ENCODE results near the gene PDSS2. TPM values are rescaled to one million over a fixed set of nuclear protein-coding genes. Genes with fewer than 3 reads are reported as not detected.

The PDSS2 gene
- polyA plus RNA-seq, 1 donor from 2014 or later: 4.6 TPM

DNA sequence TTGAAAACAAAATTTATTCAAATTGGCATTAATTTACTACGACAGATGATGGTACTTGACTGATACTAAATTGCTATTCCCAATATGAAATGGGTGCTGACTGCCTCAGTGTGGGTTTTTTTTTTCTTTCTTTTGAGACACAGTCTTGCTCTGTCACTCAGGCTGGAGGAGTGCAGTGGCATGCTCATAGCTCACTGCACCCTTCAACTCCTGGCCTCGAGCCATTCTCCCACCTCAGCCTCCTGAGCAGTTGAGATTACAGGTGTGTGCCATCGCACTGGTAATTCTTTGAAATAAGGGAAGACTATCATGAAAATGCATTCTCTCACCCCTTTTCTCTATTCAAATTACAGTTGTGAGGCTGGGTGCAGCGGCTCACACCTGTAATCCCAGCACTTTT is 22.5 kb downstream of the PDSS2 start:
- Histone ChIP-seq H3K9me2 (ENCODE audit: insufficient read depth, low read length) (no peaks in the 10 kb centered on the region), H4K20me1 (ENCODE audit: insufficient read depth) (no peaks in the 10 kb centered on the region), H3K79me2 (replicated peaks; ENCODE audit: insufficient read depth, low read length) (no peaks in the 10 kb centered on the region), H3K27me3 (ENCODE audit: insufficient read depth, low read depth, low read length) (no peaks in the 10 kb centered on the region), H3K4me3 (ENCODE audit: low read length) (peak overlapping the region; percentile 8), H3K9me3 (ENCODE audit: low read length) (no peaks in the 10 kb centered on the region), H3K9ac (ENCODE audit: low read length) (no peak overlapping the region), H3K36me3 (ENCODE audit: insufficient read depth, low read length) (no peaks in the 10 kb centered on the region), H3F3A (ENCODE audit: insufficient read depth, low read length, poor library complexity, severe bottlenecking) (no peaks in the 10 kb centered on the region), H3K4me2 (ENCODE audit: low read length) (no peak overlapping the region), H3K27ac (ENCODE audit: low read length) (peak overlapping the region; percentile 9), H2AFZ (ENCODE audit: low read depth, low read length) (no peak overlapping the region)
- TF ChIP-seq EP300 (conservative IDR thresholded peaks at IDR 0.05; ENCODE audit: poor library complexity, severe bottlenecking): no peak
- TF ChIP-seq TAF1 (IDR thresholded peaks at IDR 0.05; ENCODE audit: low read depth): no peak
- TF ChIP-seq POLR2AphosphoS5 (IDR thresholded peaks at IDR 0.05): no peak
- TF ChIP-seq, protein P1, sequence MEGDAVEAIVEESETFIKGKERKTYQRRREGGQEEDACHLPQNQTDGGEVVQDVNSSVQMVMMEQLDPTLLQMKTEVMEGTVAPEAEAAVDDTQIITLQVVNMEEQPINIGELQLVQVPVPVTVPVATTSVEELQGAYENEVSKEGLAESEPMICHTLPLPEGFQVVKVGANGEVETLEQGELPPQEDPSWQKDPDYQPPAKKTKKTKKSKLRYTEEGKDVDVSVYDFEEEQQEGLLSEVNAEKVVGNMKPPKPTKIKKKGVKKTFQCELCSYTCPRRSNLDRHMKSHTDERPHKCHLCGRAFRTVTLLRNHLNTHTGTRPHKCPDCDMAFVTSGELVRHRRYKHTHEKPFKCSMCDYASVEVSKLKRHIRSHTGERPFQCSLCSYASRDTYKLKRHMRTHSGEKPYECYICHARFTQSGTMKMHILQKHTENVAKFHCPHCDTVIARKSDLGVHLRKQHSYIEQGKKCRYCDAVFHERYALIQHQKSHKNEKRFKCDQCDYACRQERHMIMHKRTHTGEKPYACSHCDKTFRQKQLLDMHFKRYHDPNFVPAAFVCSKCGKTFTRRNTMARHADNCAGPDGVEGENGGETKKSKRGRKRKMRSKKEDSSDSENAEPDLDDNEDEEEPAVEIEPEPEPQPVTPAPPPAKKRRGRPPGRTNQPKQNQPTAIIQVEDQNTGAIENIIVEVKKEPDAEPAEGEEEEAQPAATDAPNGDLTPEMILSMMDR (IDR thresholded peaks at IDR 0.05; ENCODE audit: poor library complexity, severe bottlenecking): no peak
- TF ChIP-seq RAD21 (conservative IDR thresholded peaks at IDR 0.05): no peak
- TF ChIP-seq SMC3 (conservative IDR thresholded peaks at IDR 0.05; ENCODE audit: poor library complexity): no peak
- TF ChIP-seq MXI1 (conservative IDR thresholded peaks at IDR 0.05; ENCODE audit: poor library complexity, severe bottlenecking): no peak
- TF ChIP-seq EZH2 (IDR thresholded peaks at IDR 0.05; ENCODE audit: borderline replicate concordance, insufficient read depth, low read length, poor library complexity, severe bottlenecking): no peak
- TF ChIP-seq, protein P2, sequence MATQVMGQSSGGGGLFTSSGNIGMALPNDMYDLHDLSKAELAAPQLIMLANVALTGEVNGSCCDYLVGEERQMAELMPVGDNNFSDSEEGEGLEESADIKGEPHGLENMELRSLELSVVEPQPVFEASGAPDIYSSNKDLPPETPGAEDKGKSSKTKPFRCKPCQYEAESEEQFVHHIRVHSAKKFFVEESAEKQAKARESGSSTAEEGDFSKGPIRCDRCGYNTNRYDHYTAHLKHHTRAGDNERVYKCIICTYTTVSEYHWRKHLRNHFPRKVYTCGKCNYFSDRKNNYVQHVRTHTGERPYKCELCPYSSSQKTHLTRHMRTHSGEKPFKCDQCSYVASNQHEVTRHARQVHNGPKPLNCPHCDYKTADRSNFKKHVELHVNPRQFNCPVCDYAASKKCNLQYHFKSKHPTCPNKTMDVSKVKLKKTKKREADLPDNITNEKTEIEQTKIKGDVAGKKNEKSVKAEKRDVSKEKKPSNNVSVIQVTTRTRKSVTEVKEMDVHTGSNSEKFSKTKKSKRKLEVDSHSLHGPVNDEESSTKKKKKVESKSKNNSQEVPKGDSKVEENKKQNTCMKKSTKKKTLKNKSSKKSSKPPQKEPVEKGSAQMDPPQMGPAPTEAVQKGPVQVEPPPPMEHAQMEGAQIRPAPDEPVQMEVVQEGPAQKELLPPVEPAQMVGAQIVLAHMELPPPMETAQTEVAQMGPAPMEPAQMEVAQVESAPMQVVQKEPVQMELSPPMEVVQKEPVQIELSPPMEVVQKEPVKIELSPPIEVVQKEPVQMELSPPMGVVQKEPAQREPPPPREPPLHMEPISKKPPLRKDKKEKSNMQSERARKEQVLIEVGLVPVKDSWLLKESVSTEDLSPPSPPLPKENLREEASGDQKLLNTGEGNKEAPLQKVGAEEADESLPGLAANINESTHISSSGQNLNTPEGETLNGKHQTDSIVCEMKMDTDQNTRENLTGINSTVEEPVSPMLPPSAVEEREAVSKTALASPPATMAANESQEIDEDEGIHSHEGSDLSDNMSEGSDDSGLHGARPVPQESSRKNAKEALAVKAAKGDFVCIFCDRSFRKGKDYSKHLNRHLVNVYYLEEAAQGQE (IDR thresholded peaks at IDR 0.05; ENCODE audit: borderline replicate concordance): no peak

DNA sequence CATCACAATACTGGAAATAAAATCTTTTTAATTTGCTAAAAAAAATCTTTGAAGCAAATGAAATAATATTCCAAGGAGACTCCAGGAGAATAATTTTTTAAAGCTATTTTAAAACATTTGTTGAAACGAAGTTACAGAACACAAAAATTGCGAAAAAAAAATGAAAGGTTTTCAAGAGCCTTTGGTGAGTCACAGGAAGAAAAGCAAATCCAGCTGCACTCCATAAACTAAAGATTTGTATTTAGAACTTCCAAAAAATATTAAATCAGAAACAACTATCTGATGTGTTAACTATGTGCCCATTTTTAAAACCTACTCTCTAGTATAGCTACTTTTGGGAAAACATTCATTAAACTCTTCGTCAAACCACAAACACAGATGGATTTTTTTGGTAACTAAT is 23.6 kb downstream of the PDSS2 start:
- no peak overlapping the region for H3K9ac ChIP-seq (ENCODE audit: low read length)
- no peaks in the 10 kb centered on the region for H3K27me3 ChIP-seq (ENCODE audit: insufficient read depth, low read depth, low read length)
- no peaks in the 10 kb centered on the region for H3F3A ChIP-seq (ENCODE audit: insufficient read depth, low read length, poor library complexity, severe bottlenecking)
- H3K36me3 ChIP-seq (ENCODE audit: insufficient read depth, low read length): no peaks in the 10 kb centered on the region
- H3K4me3 ChIP-seq (ENCODE audit: low read length): no peak overlapping the region
- no peaks in the 10 kb centered on the region for H4K20me1 ChIP-seq (ENCODE audit: insufficient read depth)
- no peaks in the 10 kb centered on the region for H3K9me2 ChIP-seq (ENCODE audit: insufficient read depth, low read length)
- H3K4me2 ChIP-seq (ENCODE audit: low read length): no peak overlapping the region
- no peaks in the 10 kb centered on the region for H3K79me2 ChIP-seq (replicated peaks; ENCODE audit: insufficient read depth, low read length)
- TF ChIP-seq MXI1 (conservative IDR thresholded peaks at IDR 0.05; ENCODE audit: poor library complexity, severe bottlenecking) (no peak), TAF1 (IDR thresholded peaks at IDR 0.05; ENCODE audit: low read depth) (no peak), EP300 (conservative IDR thresholded peaks at IDR 0.05; ENCODE audit: poor library complexity, severe bottlenecking) (no peak), POLR2AphosphoS5 (IDR thresholded peaks at IDR 0.05) (no peak)
- H2AFZ ChIP-seq (ENCODE audit: low read depth, low read length): no peak overlapping the region
- H3K27ac ChIP-seq (ENCODE audit: low read length): no peak overlapping the region
- H3K9me3 ChIP-seq (ENCODE audit: low read length): no peaks in the 10 kb centered on the region
